SK-N-SH (cell line): ENCODE results near the gene NPTX1. TPM values are rescaled to one million over a fixed set of nuclear protein-coding genes. Genes with fewer than 3 reads are reported as not detected.

Experiments used
- CTCF ChIA-PET: fragments of 300-600, 350-600 bp; formaldehyde crosslinking; extraction: SDS; loops from one replicate; lab custom pipeline; 2021; lab: Yijun Ruan, JAX
- POLR2A ChIA-PET: fragments of 350-600 bp; sonication (Branson Sonifier 250); formaldehyde crosslinking; extraction: SDS; loops from one replicate; lab custom pipeline; 2020; ENCODE audit warnings: antibody characterized with exemption, inconsistent platforms; lab: Yijun Ruan, JAX
- DNase-seq: peaks from one replicate; pipeline ENCODE4 v3.0.0; 2012
- H2AFZ ChIP-seq: fragments of 200-600 bp; sonication (generic); 2 replicates; pipeline ENCODE4 v1.8.1; 2016; ENCODE audit warnings: antibody characterized with exemption, mild to moderate bottlenecking, low read depth
- H3F3A ChIP-seq: fragments of 200-600 bp; sonication (generic); replicated peaks from 2 replicates; pipeline ENCODE3; 2016; ENCODE audit warnings: antibody characterized with exemption, mild to moderate bottlenecking; ENCODE audit not compliant: insufficient read depth
- H3K27ac ChIP-seq, 2 experiments: fragments of 200-500 bp in 1 of 2; fragments of 200-600 bp in 1 of 2; sonication (Bioruptor generic) in 1 of 2; sonication (generic), shearing (Covaris generic) in 1 of 2; 2 replicates each; pipeline versions ENCODE4 v1.5.1 to v1.6.1; 2014 to 2016; ENCODE audit warnings: low read depth in 2 of 2, inconsistent platforms in 1 of 2, low read length in 1 of 2, mild to moderate bottlenecking in 1 of 2, mixed read lengths in 1 of 2
- H3K27me3 ChIP-seq: fragments of 200-600 bp; sonication (generic), shearing (Covaris generic); 2 replicates; pipeline ENCODE4 v1.6.1; 2016; ENCODE audit warnings: mixed run types; ENCODE audit not compliant: insufficient read depth
- H3K36me3 ChIP-seq, 2 experiments: fragments of 200-500 bp in 1 of 2; fragments of 200-600 bp in 1 of 2; sonication (Bioruptor generic) in 1 of 2; sonication (generic) in 1 of 2; replicated peaks in 1 of 2; 2 replicates each; pipeline versions ENCODE3 to v1.5.1; 2014 to 2016; ENCODE audit warnings: low read length in 1 of 2, mild to moderate bottlenecking in 1 of 2; ENCODE audit not compliant: insufficient read depth in 2 of 2, control insufficient read depth in 1 of 2
- H3K4me1 ChIP-seq, 2 experiments: fragments of 200-500 bp in 1 of 2; fragments of 200-600 bp in 1 of 2; sonication (Bioruptor generic) in 1 of 2; sonication (generic), shearing (Covaris generic) in 1 of 2; 2 replicates each; pipeline versions ENCODE4 v1.5.1 to v1.6.1; 2014 to 2016; ENCODE audit warnings: low read depth in 1 of 2, low read length in 1 of 2, mixed run types in 1 of 2; ENCODE audit not compliant: insufficient read depth in 2 of 2, control insufficient read depth in 1 of 2
- H3K4me2 ChIP-seq: fragments of 200-600 bp; sonication (generic), shearing (Covaris generic); 2 replicates; pipeline ENCODE4 v1.6.1; 2017; ENCODE audit warnings: mixed run types
- H3K4me3 ChIP-seq, 2 experiments: fragments of 200-500 bp in 1 of 2; fragments of 200-600 bp in 1 of 2; sonication (Bioruptor generic) in 1 of 2; sonication (generic), shearing (Covaris generic) in 1 of 2; 2 replicates each; pipeline versions ENCODE4 v1.5.1 to v1.8.1; 2014 to 2016; ENCODE audit warnings: low read depth in 2 of 2, inconsistent platforms in 1 of 2, low read length in 1 of 2, mild to moderate bottlenecking in 1 of 2, mixed read lengths in 1 of 2, moderate library complexity in 1 of 2
- H3K79me2 ChIP-seq: fragments of 200-600 bp; sonication (generic); 2 replicates; pipeline ENCODE4 v1.8.1; 2017; ENCODE audit warnings: mild to moderate bottlenecking; ENCODE audit not compliant: insufficient read depth
- H3K9ac ChIP-seq: fragments of 200-600 bp; sonication (generic); 2 replicates; pipeline ENCODE4 v1.6.1; 2017; ENCODE audit warnings: mixed run types
- H3K9me2 ChIP-seq: fragments of 200-600 bp; sonication (generic); 2 replicates; pipeline ENCODE4 v1.6.1; 2017; ENCODE audit warnings: mixed run types
- H3K9me3 ChIP-seq: fragments of 200-600 bp; sonication (generic); 2 replicates; pipeline ENCODE4 v1.6.1; 2017; ENCODE audit warnings: mixed run types, mild to moderate bottlenecking, moderate library complexity
- H4K20me1 ChIP-seq: fragments of 200-600 bp; sonication (generic); 2 replicates; pipeline ENCODE4 v1.6.1; 2017; ENCODE audit warnings: mild to moderate bottlenecking, mixed run types; ENCODE audit not compliant: insufficient read depth
- CHD2 ChIP-seq: fragments of 150-350 bp; IDR thresholded peaks from 2 replicates; pipeline ENCODE4 v1.6.1; 2018; ENCODE audit warnings: low read length; ENCODE audit not compliant: partially characterized antibody
- EZH2phosphoT487 ChIP-seq: fragments of 200-600 bp; sonication (generic); IDR thresholded peaks from 2 replicates; pipeline ENCODE4 v1.6.1; 2017; ENCODE audit warnings: low read depth, mixed run types, mild to moderate bottlenecking, antibody characterized with exemption, moderate library complexity, borderline replicate concordance
- IRF3 ChIP-seq: fragments of 150-350 bp; IDR thresholded peaks from 2 replicates; pipeline ENCODE4 v1.6.1; 2016; ENCODE audit warnings: mild to moderate bottlenecking, low read depth, low read length
- JUND ChIP-seq: IDR thresholded peaks from 2 replicates; pipeline ENCODE4 v1.4.0; 2012
- MAX ChIP-seq: IDR thresholded peaks from 2 replicates; pipeline ENCODE4 v1.4.0; 2012; ENCODE audit warnings: low read depth
- NFIC ChIP-seq: IDR thresholded peaks from 2 replicates; pipeline ENCODE4 v1.4.0; 2012; ENCODE audit warnings: borderline replicate concordance
- NRF1 ChIP-seq: IDR thresholded peaks from 2 replicates; pipeline ENCODE4 v1.6.1; 2012; ENCODE audit warnings: low read depth, mild to moderate bottlenecking, low read length
- PBX3 ChIP-seq: IDR thresholded peaks from 2 replicates; pipeline ENCODE4; 2012
- RCOR1 ChIP-seq: fragments of 150-350 bp; IDR thresholded peaks from 2 replicates; pipeline ENCODE4 v1.6.1; 2017; ENCODE audit warnings: antibody characterized with exemption, low read length
- RFX5 ChIP-seq: IDR thresholded peaks from 2 replicates; pipeline ENCODE4 v1.6.1; 2012; ENCODE audit warnings: mild to moderate bottlenecking, improper control_type of control experiment, low read length
- RXRA ChIP-seq: IDR thresholded peaks from 2 replicates; pipeline ENCODE4 v1.4.0; 2012; ENCODE audit warnings: low read depth, mild to moderate bottlenecking, borderline replicate concordance
- SIN3A ChIP-seq: IDR thresholded peaks from 2 replicates; pipeline ENCODE4 v1.6.1; 2012; ENCODE audit warnings: low read depth, mild to moderate bottlenecking, low read length, moderate library complexity, borderline replicate concordance
- SMC3 ChIP-seq: IDR thresholded peaks from 2 replicates; pipeline ENCODE4 v1.6.1; 2012; ENCODE audit warnings: low read depth, low read length, improper control_type of control experiment
- TAF1 ChIP-seq: IDR thresholded peaks from 2 replicates; pipeline ENCODE4 v1.6.1; 2012; ENCODE audit warnings: low read depth, mild to moderate bottlenecking, low read length, moderate library complexity, borderline replicate concordance
- TEAD4 ChIP-seq: IDR thresholded peaks from 2 replicates; pipeline ENCODE4 v1.4.0; 2012; ENCODE audit warnings: mild to moderate bottlenecking, borderline replicate concordance; ENCODE audit not compliant: insufficient read depth
- USF1 ChIP-seq: IDR thresholded peaks from 2 replicates; pipeline ENCODE4 v1.4.0; 2012; ENCODE audit warnings: low read depth, borderline replicate concordance
- YY1 ChIP-seq: IDR thresholded peaks from 2 replicates; pipeline ENCODE4 v1.4.0; 2012; ENCODE audit warnings: low read depth, mild to moderate bottlenecking
- ZBTB33 ChIP-seq: IDR thresholded peaks from 2 replicates; pipeline ENCODE4 v1.4.0; 2012; ENCODE audit warnings: low read depth, borderline replicate concordance
- WGBS: methylation state at CpG from one replicate; pipeline ENCODE4 v1.1.6; 2017; ENCODE audit warnings: low lambda C conversion rate; 5-methylcytosine and 5-hydroxymethylcytosine counted together
- polyA plus RNA-seq, 3 experiments: library from polyadenylated mRNA; depleted of rRNA; stranded (reverse); fragments of >200 nt; gene quantifications; 2 replicates each; pipeline ENCODE4 v1.2.3, GENCODE V29; 2012

NPTX1 gene
- polyA plus RNA-seq, 1 of the 3 experiments (the other 2 are of a cell fraction) = 0.05 TPM

- 61% methylated on average over 10 of the region's 10 CpGs for WGBS
- H3K36me3 ChIP-seq = no peaks in the 10 kb centered on the region
- H3K9me2 ChIP-seq = no peaks in the 10 kb centered on the region
- H3K4me2 ChIP-seq = no peak overlapping the region
- ChIA-PET CTCF (interaction anchor here (0.7 to 2.1 kb wide), 3 partner anchors 43 to 503 kb away, joined by 3 to 5 read pairs (median 5); no protein-coding TSS in a partner anchor), POLR2A (no interaction called here)
- no peak for DNase-seq
- H3K27ac ChIP-seq = no peak overlapping the region
- no peaks in the 10 kb centered on the region for H4K20me1 ChIP-seq
- H3K9me3 ChIP-seq = no peaks in the 10 kb centered on the region
- no peak overlapping the region for H3K9ac ChIP-seq
- peaks cover 16% of the 10 kb centered on the region; the same call in 1 of the 2 replicates for H3K27me3 ChIP-seq
- no peak for TF ChIP-seq RCOR1
- TF ChIP-seq ZBTB33 = no peak
- TF ChIP-seq MAX = no peak
- TF ChIP-seq TEAD4 = no peak
- no peak for TF ChIP-seq YY1
- TF ChIP-seq CHD2 = no peak
- H3K4me3 ChIP-seq = no peak overlapping the region
- no peaks in the 10 kb centered on the region for H3K79me2 ChIP-seq
- H3F3A ChIP-seq = no peaks in the 10 kb centered on the region
- H3K4me1 ChIP-seq = peaks cover 0 to 9% of the 10 kb centered on the region in 2 experiments; a peak in 1 of 4 replicates
- no peak overlapping the region for H2AFZ ChIP-seq
Observed at GRCh38 chr17:80520810-80521455, 44.5 kb upstream of the NPTX1 start.

GRCh38 chr17:80519091-80519781, 42.8 kb upstream of the NPTX1 start:
- H3K79me2 ChIP-seq = no peaks in the 10 kb centered on the region
- H3K4me2 ChIP-seq = no peak overlapping the region
- H3K9ac ChIP-seq = no peak overlapping the region
- TF ChIP-seq RFX5 = no peak
- no peak for TF ChIP-seq SIN3A
- no peak for TF ChIP-seq NRF1
- no peak for TF ChIP-seq JUND
- TF ChIP-seq SMC3 = no peak
- no peak for TF ChIP-seq PBX3
- no peak for TF ChIP-seq NFIC
- no peak for TF ChIP-seq MAX
- no peak for TF ChIP-seq TAF1
- TF ChIP-seq RCOR1 = no peak
- TF ChIP-seq USF1 = no peak
- no peak for TF ChIP-seq RXRA
- no peak for TF ChIP-seq EZH2phosphoT487
- no peak for TF ChIP-seq IRF3
- H3K27ac ChIP-seq = no peak overlapping the region
- no peak for DNase-seq
- ChIA-PET CTCF (interaction anchor here (0.8 to 2.1 kb wide), 4 partner anchors 29 to 92 kb away, joined by 3 to 5 read pairs (median 4); no protein-coding TSS in a partner anchor), POLR2A (no interaction called here)
- 41% methylated on average over 7 of the region's 7 CpGs for WGBS
- H4K20me1 ChIP-seq = no peaks in the 10 kb centered on the region
- H3K4me1 ChIP-seq = peaks cover 0 to 4% of the 10 kb centered on the region in 2 experiments; a peak in 1 of 4 replicates
- peaks cover 16% of the 10 kb centered on the region; the same call in 1 of the 2 replicates for H3K27me3 ChIP-seq
- H3K36me3 ChIP-seq = no peaks in the 10 kb centered on the region
- no peak overlapping the region for H2AFZ ChIP-seq
- H3K4me3 ChIP-seq = no peak overlapping the region
- H3K9me2 ChIP-seq = no peaks in the 10 kb centered on the region
- no peaks in the 10 kb centered on the region for H3K9me3 ChIP-seq
- no peaks in the 10 kb centered on the region for H3F3A ChIP-seq
